ENCODE data around the gene BNIP3. TPM values are rescaled to one million over a fixed set of nuclear protein-coding genes. Genes with fewer than 3 reads are reported as not detected.

The BNIP3 gene
- total RNA-seq, 2 experiments from 2014 or later: 207 to 216 TPM

DNA sequence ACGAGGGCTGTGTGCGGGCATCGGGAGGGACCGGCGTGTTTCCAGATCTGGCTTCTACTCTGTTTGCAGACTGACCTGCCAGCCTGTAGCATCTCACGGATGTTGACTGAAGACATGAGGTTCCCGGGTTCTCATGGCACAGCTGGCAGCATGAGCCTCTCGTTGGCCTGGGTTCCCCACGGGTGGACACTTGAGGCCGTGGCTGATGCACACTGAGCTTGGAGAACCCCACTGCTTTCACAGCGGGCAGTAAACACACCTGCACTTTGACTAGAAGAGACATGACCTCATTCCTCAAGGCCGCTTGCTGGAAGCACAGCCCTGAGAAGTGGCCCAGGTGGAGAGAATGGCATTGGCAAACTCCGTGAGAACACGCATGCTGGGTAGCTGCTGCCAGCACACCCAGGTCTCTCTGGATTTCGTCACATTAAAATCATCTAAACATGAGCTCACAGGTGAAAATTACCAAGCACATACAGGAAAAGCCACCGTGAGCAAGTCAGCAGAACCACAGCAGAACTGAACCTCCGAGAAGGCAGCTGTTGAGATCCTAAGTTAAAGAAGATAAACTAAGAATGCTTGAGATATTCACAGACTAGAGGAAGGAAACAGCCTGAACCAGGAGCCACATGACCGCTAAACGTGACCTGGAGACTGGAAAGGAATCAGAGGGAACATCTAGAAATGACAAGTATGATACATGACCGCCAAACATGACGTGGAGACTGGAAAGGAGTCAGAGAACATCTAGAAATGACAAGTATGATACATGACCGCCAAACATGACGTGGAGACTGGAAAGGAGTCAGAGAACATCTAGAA, 32.5 kb downstream of the BNIP3 start:
- ChIA-PET CTCF (no interaction called here), POLR2A (interaction anchor here (1.2 kb wide), 1 partner anchor 23 kb away, joined by 4 read pairs; no protein-coding TSS in a partner anchor)
- DNase-seq (no peak), ATAC-seq (no peak)
- Mint-ChIP-seq H3K4me1 (ENCODE audit: low read depth) (no peaks in the 10 kb centered on the region), H3K27ac (no peak overlapping the region), H3K27me3 (no peaks in the 10 kb centered on the region), H3K9me3 (no peaks in the 10 kb centered on the region), H3K36me3 (ENCODE audit: low read depth) (peaks cover 53% of the 10 kb centered on the region), H3K4me3 (no peak overlapping the region)
- no peak for TF ChIP-seq CTCF (IDR thresholded peaks at IDR 0.05)
- intact Hi-C loops (cut with micrococcal nuclease): loop anchor here (10.0 kb wide), 1 partner anchor 64 kb away; no protein-coding TSS in a partner anchor

DNA sequence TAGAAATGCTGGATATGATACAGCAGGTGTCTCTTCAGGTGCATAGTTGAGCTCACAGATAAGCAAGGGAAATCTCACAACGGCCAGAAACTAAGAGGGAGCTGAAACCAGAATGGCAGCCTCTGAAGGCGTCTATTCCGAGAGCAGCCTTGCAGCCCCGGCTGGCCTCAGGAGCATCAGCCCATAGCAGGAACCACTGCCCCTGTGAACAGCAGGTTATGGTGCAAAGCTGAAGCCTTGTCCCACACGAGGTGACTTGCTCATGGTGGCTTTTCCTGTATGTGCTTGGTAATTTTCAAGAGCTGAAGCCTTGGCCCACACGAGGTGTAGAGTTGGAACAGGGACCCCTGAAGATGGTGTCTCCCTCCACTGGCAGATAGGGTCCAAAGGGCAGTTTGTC, 33.2 kb downstream of the BNIP3 start:
- no peak for ATAC-seq
- Mint-ChIP-seq H3K27me3 (no peaks in the 10 kb centered on the region), H3K4me3 (no peak overlapping the region), H3K4me1 (ENCODE audit: low read depth) (no peaks in the 10 kb centered on the region), H3K36me3 (ENCODE audit: low read depth) (peaks cover 52% of the 10 kb centered on the region), H3K27ac (no peak overlapping the region), H3K9me3 (no peaks in the 10 kb centered on the region)
- CTCF ChIA-PET: interaction anchor here (0.8 to 1.5 kb wide), 2 partner anchors 63 to 74 kb away, joined by 3 to 7 read pairs; no protein-coding TSS in a partner anchor
- intact Hi-C loops (cut with micrococcal nuclease): loop anchor here (10.0 kb wide), 1 partner anchor 64 kb away; no protein-coding TSS in a partner anchor
- POLR2A ChIA-PET: interaction anchor here (1.2 kb wide), 1 partner anchor 22 kb away, joined by 4 read pairs; no protein-coding TSS in a partner anchor
- no peak for TF ChIP-seq CTCF (IDR thresholded peaks at IDR 0.05)
- DNase-seq: no peak

GRCh38 chr10:131947631-131948347, 33.9 kb downstream of the BNIP3 start:
- DNase-seq: no peak
- Mint-ChIP-seq H3K36me3 (ENCODE audit: low read depth) (peaks cover 51% of the 10 kb centered on the region), H3K4me1 (ENCODE audit: low read depth) (no peaks in the 10 kb centered on the region), H3K4me3 (no peak overlapping the region), H3K27ac (peak overlapping the region; percentile 38), H3K27me3 (no peaks in the 10 kb centered on the region), H3K9me3 (no peaks in the 10 kb centered on the region)
- ChIA-PET CTCF (interaction anchor here (0.8 to 1.5 kb wide), 2 partner anchors 62 to 75 kb away, joined by 3 to 7 read pairs; no protein-coding TSS in a partner anchor), POLR2A (interaction anchor here (1.1 to 1.2 kb wide), 2 partner anchors 18 to 21 kb away, joined by 3 to 4 read pairs; no protein-coding TSS in a partner anchor)
- no peak for ATAC-seq
- no peak for TF ChIP-seq CTCF (IDR thresholded peaks at IDR 0.05)
- intact Hi-C loops (cut with micrococcal nuclease): loop anchor here (10.0 kb wide), 1 partner anchor 63 kb away; no protein-coding TSS in a partner anchor

GRCh38 chr10:131946880-131947279, 34.8 kb downstream of the BNIP3 start:
- no peaks in the 10 kb centered on the region for H3K9me3 Mint-ChIP-seq
- peaks cover 57% of the 10 kb centered on the region for H3K36me3 Mint-ChIP-seq (ENCODE audit: low read depth)
- ATAC-seq: no peak
- peaks cover 5% of the 10 kb centered on the region for H3K4me1 Mint-ChIP-seq (ENCODE audit: low read depth)
- POLR2A ChIA-PET: interaction anchor here (1.1 kb wide), 1 partner anchor 19 kb away, joined by 3 read pairs; no protein-coding TSS in a partner anchor
- intact Hi-C loops (cut with micrococcal nuclease): loop anchor here (10.0 kb wide), 1 partner anchor 62 kb away; no protein-coding TSS in a partner anchor
- CTCF ChIA-PET: interaction anchor here (1.5 kb wide), 1 partner anchor 61 kb away, joined by 7 read pairs; no protein-coding TSS in a partner anchor
- H3K27me3 Mint-ChIP-seq: no peaks in the 10 kb centered on the region
- DNase-seq: no peak
- H3K4me3 Mint-ChIP-seq: no peak overlapping the region
- TF ChIP-seq CTCF (IDR thresholded peaks at IDR 0.05): no peak
- no peak overlapping the region for H3K27ac Mint-ChIP-seq

All from activated CD8-positive, alpha-beta T cell treated with anti-CD3 and anti-CD28 coated beads for 36 hours (primary cell).